CD4-positive, CD25-positive, alpha-beta regulatory T cell (primary cell): ENCODE data around the gene RGMA. TPM values are rescaled to one million over a fixed set of nuclear protein-coding genes. Genes with fewer than 3 reads are reported as not detected.

Source experiments
- ATAC-seq, 2 donors: fragments of 150-1000 bp; cut with Tn5 transposase; one replicate each; pipeline ENCODE4 v1.10.0; 2021; ENCODE audit warnings: low read depth in 2 of 2, moderate number of reproducible peaks in 2 of 2, moderate library complexity in 1 of 2
- DNase-seq, 3 donors: peaks; one replicate each; pipeline versions ENCODE4 v3.0.0 to v3.0.0-alpha.2; 2012 to 2022; ENCODE audit warnings: mixed read lengths in 1 of 3
- H3K27ac ChIP-seq: one replicate; pipeline ENCODE4 v1.7.0; 2013; ENCODE audit warnings: mild to moderate bottlenecking, low read length; ENCODE audit not compliant: insufficient read depth, poor library complexity, severe bottlenecking
- H3K27me3 ChIP-seq: one replicate; pipeline ENCODE4 v1.7.0; 2013; ENCODE audit warnings: low read length; ENCODE audit not compliant: control insufficient read depth, insufficient read depth
- H3K36me3 ChIP-seq: one replicate; pipeline ENCODE4 v1.7.0; 2013; ENCODE audit warnings: mild to moderate bottlenecking, low read length, moderate library complexity; ENCODE audit not compliant: control insufficient read depth, insufficient read depth
- H3K4me1 ChIP-seq: 2 replicates; pipeline ENCODE4 v1.7.0; 2013; ENCODE audit warnings: mild to moderate bottlenecking, low read length; ENCODE audit not compliant: insufficient read depth, control insufficient read depth, poor library complexity, severe bottlenecking
- H3K4me3 ChIP-seq: one replicate; pipeline ENCODE4 v1.7.0; 2013; ENCODE audit warnings: low read depth, mild to moderate bottlenecking, low read length, moderate library complexity
- H3K9me3 ChIP-seq, 2 experiments: 1 replicate in 1 of 2; 2 replicates in 1 of 2; pipeline ENCODE4 v1.7.0; 2013; ENCODE audit warnings: low read length in 2 of 2, mild to moderate bottlenecking in 1 of 2, moderate library complexity in 1 of 2; ENCODE audit not compliant: control insufficient read depth in 2 of 2
- H3K27ac Mint-ChIP-seq, 3 donors: one replicate each; pipeline ENCODE4 v1.8.0; 2020 to 2022; ENCODE audit warnings: mild to moderate bottlenecking in 3 of 3, mixed read lengths in 3 of 3, moderate library complexity in 2 of 3
- H3K27me3 Mint-ChIP-seq: one replicate; pipeline ENCODE4 v1.8.0; 2022; ENCODE audit warnings: mild to moderate bottlenecking, mixed read lengths
- H3K36me3 Mint-ChIP-seq: one replicate; pipeline ENCODE4 v1.8.0; 2020; ENCODE audit warnings: mixed read lengths
- H3K4me1 Mint-ChIP-seq, 4 donors: one replicate each; pipeline ENCODE4 v1.8.0; 2020 to 2022; ENCODE audit warnings: mixed read lengths in 4 of 4, mild to moderate bottlenecking in 1 of 4
- H3K4me3 Mint-ChIP-seq, 4 donors: one replicate each; pipeline ENCODE4 v1.8.0; 2020 to 2022; ENCODE audit warnings: mild to moderate bottlenecking in 4 of 4, mixed read lengths in 4 of 4, moderate library complexity in 3 of 4
- H3K9me3 Mint-ChIP-seq, 7 donors: one replicate each; pipeline ENCODE4 v1.8.0; 2020 to 2022; ENCODE audit warnings: mixed read lengths in 7 of 7, mild to moderate bottlenecking in 3 of 7, moderate library complexity in 2 of 7
- polyA plus RNA-seq, 4 donors: library from polyadenylated mRNA; unstranded; fragments of 300-500 nt; fragmentation: Illumina TruSeq; gene quantifications; one replicate each; pipeline ENCODE4 v1.2.3, GENCODE V29; 2021
- total RNA-seq: library from RNA; stranded (reverse); gene quantifications from one replicate; pipeline ENCODE4 v1.2.3, GENCODE V29; 2022

Gene RGMA
- total and polyA plus RNA-seq, 5 donors from 2014 or later = 0.49 TPM; not detected in 4

DNA sequence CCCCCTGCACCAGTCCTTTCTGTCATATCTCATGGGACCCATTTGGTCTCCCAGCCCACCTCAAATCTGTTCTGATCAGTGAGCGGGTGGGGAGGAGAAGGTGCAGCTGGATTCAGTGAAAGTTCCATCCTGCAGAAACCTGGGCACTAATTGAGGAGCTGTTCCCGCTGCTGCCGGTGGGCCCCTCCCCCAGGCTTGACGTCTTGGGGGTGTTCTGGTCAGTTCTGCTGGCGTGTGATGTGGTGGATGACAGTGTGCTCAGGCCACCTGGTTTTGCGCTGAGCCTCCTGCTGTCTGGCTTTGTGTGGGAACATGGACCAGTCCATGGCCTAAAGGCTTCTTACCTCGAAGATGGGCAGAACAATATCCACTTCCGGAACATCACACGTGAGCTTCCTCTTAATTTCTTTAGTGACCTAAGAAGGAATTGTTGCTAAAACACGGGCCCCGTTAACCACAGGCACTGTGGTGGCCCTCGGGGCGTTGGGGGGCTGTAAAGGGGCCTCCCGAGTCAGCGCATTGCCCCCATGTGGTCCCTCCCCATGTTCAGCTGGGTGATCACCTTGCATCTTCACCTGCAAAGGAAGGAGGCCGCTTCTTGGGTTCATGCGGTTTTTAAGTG, 59.7 kb downstream of the RGMA start:
- H3K9me3 ChIP-seq = no peaks in the 10 kb centered on the region
- Mint-ChIP-seq H3K4me3 (no peak overlapping the region), H3K9me3 (no peaks in the 10 kb centered on the region), H3K27me3 (no peaks in the 10 kb centered on the region), H3K36me3 (peaks cover 21% of the 10 kb centered on the region), H3K4me1 (peaks cover 8 to 33% (median 24%) of the 10 kb centered on the region in 4 donors), H3K27ac (peak overlapping the region in 2 of 3 donors; percentile 46 to 48)
- no peak overlapping the region for H3K4me3 ChIP-seq
- H3K4me1 ChIP-seq = peaks cover 17% of the 10 kb centered on the region
- ATAC-seq = no peak
- DNase-seq = peak in 1 of 3 donors; percentile 18
- no peaks in the 10 kb centered on the region for H3K27me3 ChIP-seq
- H3K27ac ChIP-seq = no peak overlapping the region
- peaks cover 31% of the 10 kb centered on the region for H3K36me3 ChIP-seq

DNA sequence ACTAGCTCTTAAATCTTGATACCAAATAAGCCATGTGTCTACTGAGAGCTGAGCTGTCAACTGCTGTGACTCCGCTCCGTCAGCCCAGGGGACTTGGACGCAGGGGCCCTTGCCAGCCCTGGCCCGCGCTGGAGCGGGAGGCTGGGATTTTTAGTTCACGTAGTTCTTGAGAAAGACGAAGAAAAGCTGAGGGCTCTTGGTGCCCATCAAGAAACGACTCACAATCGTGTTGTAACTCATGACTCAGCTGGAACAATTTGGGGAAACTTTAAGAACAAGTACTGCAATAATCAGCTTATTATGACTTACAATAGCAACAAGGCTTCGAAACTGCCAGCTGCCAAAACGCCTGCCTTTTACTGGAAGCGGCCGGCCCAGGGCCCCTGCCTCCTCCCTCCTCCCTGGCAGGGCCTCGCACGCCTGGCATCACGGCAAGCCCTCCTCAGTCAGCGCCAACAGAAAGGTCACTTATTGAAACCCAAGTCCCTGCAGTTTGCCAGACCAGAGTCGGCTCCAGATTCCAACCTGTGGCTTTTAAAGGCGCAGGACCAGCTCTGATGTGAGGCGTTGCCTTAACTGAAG, 60.3 kb downstream of the RGMA start:
- Mint-ChIP-seq H3K27ac (peak overlapping the region in 1 of 3 donors; percentile 73), H3K9me3 (no peaks in the 10 kb centered on the region), H3K4me1 (peaks cover 8 to 36% (median 29%) of the 10 kb centered on the region in 4 donors), H3K36me3 (peaks cover 26% of the 10 kb centered on the region), H3K4me3 (peak overlapping the region in 1 of 4 donors; percentile 66), H3K27me3 (no peaks in the 10 kb centered on the region)
- no peak overlapping the region for H3K4me3 ChIP-seq
- H3K27ac ChIP-seq = no peak overlapping the region
- H3K27me3 ChIP-seq = no peaks in the 10 kb centered on the region
- ATAC-seq (no peak), DNase-seq (peak in 1 of 3 donors; percentile 12)
- peaks cover 37% of the 10 kb centered on the region for H3K36me3 ChIP-seq
- peaks cover 18% of the 10 kb centered on the region for H3K4me1 ChIP-seq
- H3K9me3 ChIP-seq = no peaks in the 10 kb centered on the region

DNA sequence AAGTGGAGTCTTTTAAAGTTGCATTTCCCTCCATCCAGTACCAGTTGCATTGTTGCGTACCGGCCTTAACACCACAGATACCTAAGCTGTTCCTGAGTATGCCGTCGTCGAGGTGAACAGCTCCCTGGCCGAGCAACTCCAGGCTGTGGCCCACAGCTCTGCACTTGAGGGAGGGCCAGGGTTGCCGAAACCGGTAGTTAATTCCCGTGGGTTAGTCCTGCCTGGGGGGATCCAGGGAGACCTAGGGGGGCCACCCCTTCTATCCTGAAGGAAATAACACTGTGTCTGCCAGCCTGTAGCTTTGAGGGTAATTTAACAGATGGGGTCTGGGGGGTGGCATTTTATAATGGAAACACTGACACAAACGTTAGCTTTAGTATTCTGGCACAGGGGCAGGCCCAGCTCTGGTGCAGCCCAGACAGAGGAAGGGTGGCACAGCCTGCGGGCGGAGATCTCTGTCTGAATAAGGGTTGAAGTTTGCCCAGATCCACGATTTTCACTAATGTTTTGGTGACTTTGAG, 60.8 kb downstream of the RGMA start:
- ATAC-seq (no peak), DNase-seq (no peak)
- no peaks in the 10 kb centered on the region for H3K9me3 Mint-ChIP-seq
- H3K4me1 Mint-ChIP-seq = peaks cover 9 to 42% (median 32%) of the 10 kb centered on the region in 4 donors
- H3K27ac Mint-ChIP-seq = peak overlapping the region in 1 of 3 donors; percentile 73
- no peak overlapping the region for H3K27ac ChIP-seq
- no peak overlapping the region for H3K4me3 Mint-ChIP-seq
- H3K36me3 Mint-ChIP-seq = peaks cover 31% of the 10 kb centered on the region
- peaks cover 43% of the 10 kb centered on the region for H3K36me3 ChIP-seq
- H3K27me3 Mint-ChIP-seq = no peaks in the 10 kb centered on the region
- peaks cover 18% of the 10 kb centered on the region for H3K4me1 ChIP-seq
- H3K9me3 ChIP-seq = no peaks in the 10 kb centered on the region
- H3K27me3 ChIP-seq = no peaks in the 10 kb centered on the region
- no peak overlapping the region for H3K4me3 ChIP-seq

DNA sequence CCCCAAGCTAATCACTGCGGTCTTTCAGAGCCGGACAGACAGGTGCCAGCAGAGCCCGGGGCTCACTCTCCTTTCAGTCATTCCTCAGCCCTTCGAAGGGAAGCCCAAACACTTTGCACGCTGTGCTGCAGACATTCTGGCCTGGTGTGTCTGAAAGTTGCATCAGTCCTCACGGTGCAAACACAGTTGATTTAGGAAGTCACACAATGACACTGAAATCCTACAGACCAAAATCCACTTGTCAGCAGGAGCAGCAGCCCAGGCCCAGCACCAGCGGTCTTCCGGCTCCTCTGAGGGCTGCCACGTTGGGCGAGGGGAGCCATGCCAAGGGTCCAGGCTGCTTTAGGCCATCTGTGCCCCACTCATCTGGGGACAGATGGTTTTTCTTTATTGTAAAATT, 61.6 kb downstream of the RGMA start:
- H3K36me3 Mint-ChIP-seq = peaks cover 38% of the 10 kb centered on the region
- H3K36me3 ChIP-seq = peaks cover 50% of the 10 kb centered on the region

DNA sequence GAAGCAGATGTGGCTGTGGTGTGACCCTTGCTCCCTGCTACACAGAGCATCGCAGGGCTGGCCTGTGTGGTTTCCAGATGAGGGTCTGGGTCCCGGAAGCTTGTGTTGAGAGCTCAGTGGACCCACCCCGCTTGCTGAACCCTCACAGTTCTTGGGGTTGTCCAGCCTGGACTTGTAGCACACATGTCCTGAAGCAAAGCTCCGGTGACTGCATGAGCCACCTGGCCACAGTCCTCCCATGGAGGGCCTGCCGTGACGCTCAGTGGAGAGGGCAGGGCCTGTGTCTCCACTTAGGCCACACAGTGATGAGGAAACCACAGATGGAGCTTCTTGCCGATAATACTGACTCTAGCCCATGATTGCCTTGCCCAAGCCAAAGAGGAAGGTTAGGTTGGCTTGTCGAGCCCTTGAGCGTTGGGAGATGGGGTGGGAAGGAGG, 62.6 kb downstream of the RGMA start:
- Histone ChIP-seq H3K27me3 (no peaks in the 10 kb centered on the region), H3K4me1 (peaks cover 24% of the 10 kb centered on the region), H3K4me3 (no peak overlapping the region), H3K36me3 (peaks cover 61% of the 10 kb centered on the region), H3K9me3 (no peaks in the 10 kb centered on the region), H3K27ac (no peak overlapping the region)
- ATAC-seq (no peak), DNase-seq (no peak)
- peak overlapping the region in 1 of 4 donors; percentile 48 for H3K4me3 Mint-ChIP-seq
- no peaks in the 10 kb centered on the region for H3K9me3 Mint-ChIP-seq
- H3K27ac Mint-ChIP-seq = peak overlapping the region in 1 of 3 donors; percentile 4
- H3K27me3 Mint-ChIP-seq = no peaks in the 10 kb centered on the region
- peaks cover 48% of the 10 kb centered on the region for H3K36me3 Mint-ChIP-seq
- H3K4me1 Mint-ChIP-seq = peaks cover 19 to 59% (median 48%) of the 10 kb centered on the region in 4 donors

More for the DNA sequence above, 61.6 kb downstream of the RGMA start:
- Histone ChIP-seq H3K4me3 (no peak overlapping the region), H3K9me3 (no peaks in the 10 kb centered on the region), H3K27ac (no peak overlapping the region), H3K27me3 (no peaks in the 10 kb centered on the region), H3K4me1 (peaks cover 18% of the 10 kb centered on the region)
- Mint-ChIP-seq H3K4me3 (no peak overlapping the region), H3K9me3 (no peaks in the 10 kb centered on the region), H3K4me1 (peaks cover 13 to 49% (median 40%) of the 10 kb centered on the region in 4 donors), H3K27me3 (no peaks in the 10 kb centered on the region), H3K27ac (no peak overlapping the region)
- no peak for ATAC-seq
- no peak for DNase-seq

DNA sequence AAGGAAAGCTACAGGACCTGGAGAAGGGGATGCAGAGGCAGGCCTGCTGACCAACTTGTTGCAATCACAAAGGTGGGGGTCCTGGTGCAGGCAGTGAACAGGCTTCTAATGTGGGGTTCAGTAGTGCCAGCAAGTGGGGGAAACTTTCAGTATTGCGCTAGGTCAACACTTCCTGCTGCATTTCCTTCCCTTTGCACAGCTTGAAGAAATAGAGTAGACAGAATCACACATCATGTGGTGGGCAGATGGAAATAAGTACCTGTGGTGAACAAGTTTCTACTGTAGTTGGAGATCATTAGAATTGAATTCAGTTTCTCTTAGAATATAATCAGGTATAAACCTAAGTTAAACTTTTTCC, 63.4 kb downstream of the RGMA start:
- no peaks in the 10 kb centered on the region for H3K27me3 ChIP-seq
- no peaks in the 10 kb centered on the region for H3K9me3 ChIP-seq
- Mint-ChIP-seq H3K4me1 (peaks cover 24 to 65% (median 53%) of the 10 kb centered on the region in 4 donors), H3K27me3 (no peaks in the 10 kb centered on the region), H3K36me3 (peaks cover 53% of the 10 kb centered on the region), H3K4me3 (peak overlapping the region in 2 of 4 donors; percentile 16 to 64), H3K27ac (peak overlapping the region; percentile 78 to 92 (median 91)), H3K9me3 (no peaks in the 10 kb centered on the region)
- H3K27ac ChIP-seq = peak overlapping the region; percentile 16
- ATAC-seq (no peak), DNase-seq (peak in 1 of 3 donors; percentile 37)
- peaks cover 28% of the 10 kb centered on the region for H3K4me1 ChIP-seq
- H3K36me3 ChIP-seq = peaks cover 69% of the 10 kb centered on the region
- peak overlapping the region; percentile 1 for H3K4me3 ChIP-seq

DNA sequence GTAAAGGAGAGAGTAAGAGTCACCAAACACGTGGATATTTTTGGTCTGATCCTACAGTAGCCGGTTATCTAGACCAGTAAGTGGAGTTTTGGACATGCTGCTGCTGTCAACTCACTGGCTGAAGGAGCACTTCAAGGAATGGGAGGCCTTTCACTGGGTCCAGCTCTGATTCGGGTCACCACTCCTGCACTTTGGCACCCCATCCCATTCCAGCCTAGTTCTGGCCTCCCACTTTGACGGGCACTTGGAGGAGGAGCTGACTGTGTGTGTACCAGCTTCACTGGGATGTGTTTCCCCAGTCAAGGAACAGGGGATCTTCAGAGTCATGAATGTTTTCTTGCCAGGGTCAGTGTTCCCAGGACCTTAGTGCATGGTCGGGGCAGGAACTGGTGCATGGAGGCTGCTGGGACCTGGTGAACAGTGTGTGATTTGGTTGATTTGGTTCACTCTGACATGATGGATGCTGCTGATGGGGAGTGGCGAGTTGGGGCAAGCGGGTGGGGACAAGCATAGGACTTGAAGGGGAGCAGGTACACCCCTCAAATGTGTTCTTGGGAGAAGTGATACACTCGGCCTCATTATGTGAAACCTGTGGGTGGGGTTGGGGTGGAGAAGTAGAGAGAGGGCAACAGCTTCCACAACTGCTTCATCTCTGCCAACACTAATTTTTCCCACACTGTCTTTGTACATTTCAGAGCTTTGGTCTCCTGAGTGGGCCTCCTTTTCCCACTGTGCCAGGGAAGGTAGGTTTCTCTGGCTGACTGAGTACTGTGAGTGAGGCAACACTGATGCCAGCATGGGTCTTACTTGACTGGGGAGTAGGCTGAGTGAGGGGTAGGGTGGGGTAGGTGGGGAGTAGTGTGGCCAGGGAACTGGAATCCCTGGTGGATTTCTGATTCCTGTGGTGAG, 64.0 kb downstream of the RGMA start:
- Mint-ChIP-seq H3K4me1 (peaks cover 27 to 67% (median 56%) of the 10 kb centered on the region in 4 donors), H3K9me3 (no peaks in the 10 kb centered on the region), H3K4me3 (peak overlapping the region in 2 of 4 donors; percentile 16 to 74), H3K27me3 (no peaks in the 10 kb centered on the region), H3K27ac (peak overlapping the region; percentile 78 to 92 (median 91)), H3K36me3 (peaks cover 60% of the 10 kb centered on the region)
- no peak for DNase-seq
- H3K4me1 ChIP-seq = peaks cover 31% of the 10 kb centered on the region
- no peaks in the 10 kb centered on the region for H3K27me3 ChIP-seq
- no peak for ATAC-seq
- H3K4me3 ChIP-seq = no peak overlapping the region
- H3K27ac ChIP-seq = peak overlapping the region; percentile 16
- peaks cover 75% of the 10 kb centered on the region for H3K36me3 ChIP-seq
- no peaks in the 10 kb centered on the region for H3K9me3 ChIP-seq
